Measurements from ENCODE around the gene OR56A3.

DNA sequence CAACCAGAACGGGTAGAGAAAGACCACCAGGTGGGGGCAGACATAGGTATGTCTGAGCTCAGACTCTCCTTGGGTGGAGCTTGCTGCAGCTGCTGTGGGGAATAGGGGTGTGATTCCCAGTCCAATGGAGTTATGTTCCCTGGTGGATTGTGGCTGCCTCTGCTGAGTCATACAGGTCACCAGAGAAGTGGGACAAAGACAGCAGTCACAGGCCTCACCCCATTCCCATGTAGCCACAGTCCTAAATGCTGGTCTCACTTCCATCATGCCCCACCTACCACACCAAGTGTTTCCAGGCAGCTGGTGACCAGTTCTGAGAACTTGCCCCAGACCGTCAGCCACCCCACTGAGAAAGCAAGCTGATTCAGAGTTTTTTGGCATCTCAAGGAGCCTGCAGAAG is 31.5 kb upstream of the OR56A3 start:
- TF ChIP-seq, protein P1, sequence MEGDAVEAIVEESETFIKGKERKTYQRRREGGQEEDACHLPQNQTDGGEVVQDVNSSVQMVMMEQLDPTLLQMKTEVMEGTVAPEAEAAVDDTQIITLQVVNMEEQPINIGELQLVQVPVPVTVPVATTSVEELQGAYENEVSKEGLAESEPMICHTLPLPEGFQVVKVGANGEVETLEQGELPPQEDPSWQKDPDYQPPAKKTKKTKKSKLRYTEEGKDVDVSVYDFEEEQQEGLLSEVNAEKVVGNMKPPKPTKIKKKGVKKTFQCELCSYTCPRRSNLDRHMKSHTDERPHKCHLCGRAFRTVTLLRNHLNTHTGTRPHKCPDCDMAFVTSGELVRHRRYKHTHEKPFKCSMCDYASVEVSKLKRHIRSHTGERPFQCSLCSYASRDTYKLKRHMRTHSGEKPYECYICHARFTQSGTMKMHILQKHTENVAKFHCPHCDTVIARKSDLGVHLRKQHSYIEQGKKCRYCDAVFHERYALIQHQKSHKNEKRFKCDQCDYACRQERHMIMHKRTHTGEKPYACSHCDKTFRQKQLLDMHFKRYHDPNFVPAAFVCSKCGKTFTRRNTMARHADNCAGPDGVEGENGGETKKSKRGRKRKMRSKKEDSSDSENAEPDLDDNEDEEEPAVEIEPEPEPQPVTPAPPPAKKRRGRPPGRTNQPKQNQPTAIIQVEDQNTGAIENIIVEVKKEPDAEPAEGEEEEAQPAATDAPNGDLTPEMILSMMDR (conservative IDR thresholded peaks at IDR 0.05 in 1 of 2, IDR thresholded peaks at IDR 0.05 in 1 of 2; ENCODE audit: low read depth in 1 of 2, low read length in 2 of 2): no peak
- no peak for TF ChIP-seq EZH2 (IDR thresholded peaks at IDR 0.05; ENCODE audit: low read length, missing control alignments)

Data from fibroblast of lung (primary cell).